Stimulated activated CD8-positive, alpha-beta memory T cell treated with anti-CD3 and anti-CD28 coated beads, Interleukin-12 subunit alpha, Interleukin-12 subunit beta, amount 100 ng/mL, for 1 hour (primary cell): ENCODE measurements around the gene SLC38A1.
"Not testable (repeated sequence)": the region's sequence is repeated elsewhere in the genome, so short reads cannot be mapped to it uniquely, and the experiment has no call there.

Experiments used
- DNase-seq: peaks from one replicate; pipeline ENCODE4 v3.0.0-alpha.2; 2020; ENCODE audit warnings: low read depth

The SLC38A1 gene

GRCh38 chr12:46207644-46208043 is 61.2 kb downstream of the SLC38A1 start:
- DNase-seq = no peak

DNA sequence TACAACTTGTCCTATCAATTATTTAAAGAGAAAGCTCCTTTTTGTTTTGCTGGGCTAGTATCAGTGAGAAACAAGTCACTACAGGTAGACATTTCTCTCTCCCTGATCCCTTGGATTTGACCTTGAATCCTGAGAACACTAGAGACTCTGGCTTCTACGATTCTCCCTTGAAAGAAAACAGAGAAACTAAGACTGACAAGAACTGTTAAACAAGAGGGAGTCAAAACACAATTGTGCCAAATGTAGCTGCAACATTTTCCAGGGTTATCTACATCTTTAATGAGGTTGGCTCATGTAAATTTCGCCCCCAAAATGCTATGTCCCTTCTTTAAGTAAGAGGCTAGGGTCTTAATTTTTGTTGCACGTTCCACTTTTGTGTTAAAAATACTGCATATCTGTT is 62.4 kb downstream of the SLC38A1 start:
- no peak for DNase-seq

GRCh38 chr12:46205294-46205693 is 63.5 kb downstream of the SLC38A1 start:
- DNase-seq = no peak

DNA sequence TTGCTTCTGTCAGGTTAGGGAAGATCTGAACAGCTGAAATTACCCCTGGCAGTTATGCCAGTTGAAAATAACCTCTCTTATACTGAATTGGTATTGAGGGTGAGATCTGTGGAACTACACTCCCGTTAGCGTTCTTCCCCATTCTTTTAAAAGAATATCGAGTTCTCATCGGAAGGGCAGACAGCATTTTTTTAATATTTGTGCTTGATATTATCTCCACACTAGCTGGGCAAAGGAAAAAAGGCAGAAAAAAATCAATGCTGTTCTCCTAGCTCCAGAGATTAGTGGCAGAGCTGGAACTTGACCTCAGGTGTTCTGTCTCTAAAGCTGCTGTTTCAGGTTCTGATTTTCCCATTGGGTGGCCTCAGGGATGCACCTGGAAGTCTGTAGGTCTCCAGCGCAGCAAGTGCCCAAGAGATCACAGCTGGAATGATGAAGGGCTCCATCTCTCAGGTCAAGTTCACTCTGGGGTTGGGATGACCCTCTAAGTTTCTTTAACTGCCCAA is 67.5 kb downstream of the SLC38A1 start:
- no peak for DNase-seq

- no peak for DNase-seq
These were observed 68.3 kb downstream of the SLC38A1 start for GRCh38 chr12:46200551-46200950.

GRCh38 chr12:46198913-46199312 is 69.9 kb downstream of the SLC38A1 start:
- DNase-seq = no peak

- no peak for DNase-seq
These were observed 71.0 kb downstream of the SLC38A1 start for GRCh38 chr12:46197883-46198282.

DNA sequence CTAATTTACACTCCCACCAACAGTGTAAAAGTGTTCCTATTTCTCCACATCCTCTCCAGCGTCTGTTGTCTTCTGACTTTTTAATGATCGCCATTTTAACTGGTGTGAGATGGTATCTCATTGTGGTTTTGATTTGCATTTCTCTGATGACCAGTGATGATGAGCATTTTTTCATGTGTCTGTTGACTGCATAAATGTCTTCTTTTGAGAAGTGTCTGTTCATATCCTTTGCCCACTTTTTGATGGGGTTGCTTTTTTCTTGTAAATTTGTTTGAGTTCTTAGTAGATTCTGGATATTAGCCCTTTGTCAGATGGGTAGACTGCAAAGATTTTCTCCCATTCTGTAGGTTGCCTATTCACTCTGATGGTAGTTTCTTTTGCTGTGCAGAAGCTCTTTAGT is 78.3 kb downstream of the SLC38A1 start:
- DNase-seq = not testable (repeated sequence)

DNA sequence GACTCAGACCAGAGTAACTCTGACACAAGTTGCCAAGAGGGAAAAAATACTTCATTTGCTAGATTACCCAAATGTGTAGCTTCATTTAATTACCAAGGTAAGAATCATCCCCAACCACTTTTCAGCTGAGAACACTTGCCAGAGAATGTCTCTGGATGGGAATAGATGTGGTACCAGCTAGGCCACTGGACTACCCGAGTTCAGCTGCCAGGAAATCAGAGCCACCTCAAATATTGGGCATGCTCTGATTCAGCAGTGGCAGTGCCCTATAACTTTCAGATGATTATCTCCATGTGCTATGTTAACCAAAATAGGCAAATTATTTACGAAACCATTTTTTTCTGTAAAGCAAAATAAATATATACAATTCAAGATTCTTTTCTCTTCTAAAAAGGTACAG is 80.7 kb downstream of the SLC38A1 start:
- DNase-seq = no peak

- no peak for DNase-seq
These were observed 81.8 kb downstream of the SLC38A1 start for GRCh38 chr12:46187023-46187422.

DNA sequence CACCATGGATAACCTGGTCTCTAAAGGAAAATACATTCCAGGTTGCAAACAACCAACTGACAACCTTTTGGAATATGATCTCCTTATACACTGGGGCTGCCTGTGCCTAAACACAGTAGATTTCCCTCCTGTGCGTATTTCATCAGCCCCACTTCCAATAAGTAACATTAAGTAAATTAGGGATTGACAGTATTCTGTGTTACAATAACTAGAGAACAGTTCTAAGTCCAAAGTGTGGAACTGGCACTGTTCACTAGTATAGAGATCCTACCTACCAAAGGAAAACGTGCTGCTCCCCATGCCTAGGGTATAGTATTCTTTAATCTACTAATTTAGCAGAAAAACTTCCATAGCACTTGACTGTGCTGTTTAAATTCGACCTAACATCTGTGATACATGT is 82.8 kb downstream of the SLC38A1 start:
- DNase-seq = no peak

DNA sequence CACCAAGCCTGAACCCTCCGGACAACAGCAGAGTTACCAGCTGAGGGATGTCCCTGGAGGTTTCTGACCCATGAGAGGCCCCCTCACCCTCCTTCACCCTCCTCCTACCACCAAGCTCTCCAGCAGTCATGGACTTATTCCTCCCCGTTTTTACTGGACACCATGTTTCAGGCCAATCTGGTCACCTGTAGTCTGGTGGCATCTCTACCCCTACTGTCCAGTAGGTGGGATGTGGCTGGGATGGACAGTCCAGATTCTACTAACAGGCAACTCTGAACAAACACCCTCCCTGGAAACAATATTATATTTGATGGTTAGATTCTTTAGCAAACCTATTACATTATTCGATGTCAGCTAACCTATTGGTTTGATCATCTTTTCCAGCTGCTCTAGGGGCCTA is 83.2 kb downstream of the SLC38A1 start:
- no peak for DNase-seq

DNA sequence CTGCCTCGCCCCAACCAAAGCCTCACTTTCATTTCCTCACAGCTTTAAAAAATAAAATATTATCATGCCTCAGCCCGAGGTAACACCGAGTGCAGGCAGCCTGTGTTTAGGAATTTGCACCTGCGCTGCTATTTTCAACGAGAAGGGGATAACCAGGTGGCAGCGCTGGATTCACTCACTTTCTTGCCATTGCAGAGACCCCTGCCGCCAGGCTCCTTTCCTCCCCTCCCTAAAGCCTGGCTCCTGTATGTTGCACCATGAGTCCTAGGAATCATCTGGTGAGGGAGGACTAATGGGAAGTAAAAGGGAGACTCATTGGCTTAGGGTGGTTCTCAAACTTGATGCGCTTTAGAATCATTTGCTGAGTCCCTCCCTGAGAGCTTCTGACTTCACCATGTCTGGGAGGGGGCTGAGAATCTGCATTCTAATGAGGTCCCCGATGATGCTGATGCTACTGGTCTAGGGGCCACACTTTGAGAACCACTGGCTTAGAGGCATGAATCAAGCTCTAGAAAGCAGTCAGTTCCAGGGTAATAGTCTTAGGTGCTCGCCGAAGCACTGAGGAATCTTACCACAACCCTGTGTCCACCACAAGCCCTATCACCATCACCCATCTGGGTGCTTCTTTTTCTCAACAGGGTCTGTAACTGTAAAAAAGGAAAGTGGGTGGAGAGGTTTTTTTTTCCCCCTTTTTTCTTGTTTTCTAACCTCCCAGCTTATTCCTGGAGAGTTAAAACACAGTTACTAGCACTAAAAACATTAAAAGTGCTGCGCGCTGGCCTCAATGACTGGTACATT is 83.8 kb downstream of the SLC38A1 start:
- no peak for DNase-seq

- DNase-seq = no peak
These were observed 85.7 kb downstream of the SLC38A1 start for GRCh38 chr12:46183112-46183511.

GRCh38 chr12:46181465-46181864 is 87.4 kb downstream of the SLC38A1 start:
- DNase-seq = no peak

- no peak for DNase-seq
These were observed 89.0 kb downstream of the SLC38A1 start for GRCh38 chr12:46179693-46180452.

- no peak for DNase-seq
These were observed 90.8 kb downstream of the SLC38A1 start for GRCh38 chr12:46177837-46178608.

DNA sequence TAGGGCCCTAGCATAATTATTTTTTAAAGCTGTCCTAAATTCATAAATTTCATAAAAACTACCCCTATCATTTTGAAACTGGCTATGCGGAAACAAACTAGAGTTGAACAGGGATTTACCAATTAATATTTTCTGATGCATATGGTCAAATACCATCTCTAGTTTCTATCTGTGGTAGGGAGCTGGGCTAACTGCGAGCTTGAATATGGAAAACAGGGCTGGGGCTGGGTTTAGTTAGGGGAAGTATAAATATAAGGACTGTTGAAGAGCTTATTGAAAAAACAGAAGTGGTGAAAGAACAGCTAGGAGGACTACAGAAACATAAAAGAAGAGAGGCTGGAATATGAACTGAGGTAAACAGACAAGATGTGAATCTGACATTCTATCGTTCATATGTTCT is 91.8 kb downstream of the SLC38A1 start:
- no peak for DNase-seq

DNA sequence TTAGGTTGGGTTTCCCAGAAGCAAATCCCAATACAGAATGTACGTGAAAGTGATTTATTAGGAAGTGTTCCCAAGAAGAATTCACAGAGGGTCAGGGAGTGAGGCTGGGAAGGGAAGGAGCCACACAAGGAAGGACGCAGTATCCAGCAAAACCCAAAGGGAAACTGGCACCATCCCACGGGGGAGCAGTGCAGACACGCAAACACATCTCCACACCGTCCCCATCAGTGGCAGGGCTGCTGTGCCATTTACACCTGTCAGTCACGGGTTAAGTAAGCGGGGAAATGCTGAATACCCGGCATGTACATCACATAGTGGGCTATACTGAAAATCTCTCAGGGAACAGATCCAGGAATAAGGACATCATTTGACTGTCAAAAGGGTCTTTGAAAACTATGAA is 93.9 kb downstream of the SLC38A1 start:
- no peak for DNase-seq

DNA sequence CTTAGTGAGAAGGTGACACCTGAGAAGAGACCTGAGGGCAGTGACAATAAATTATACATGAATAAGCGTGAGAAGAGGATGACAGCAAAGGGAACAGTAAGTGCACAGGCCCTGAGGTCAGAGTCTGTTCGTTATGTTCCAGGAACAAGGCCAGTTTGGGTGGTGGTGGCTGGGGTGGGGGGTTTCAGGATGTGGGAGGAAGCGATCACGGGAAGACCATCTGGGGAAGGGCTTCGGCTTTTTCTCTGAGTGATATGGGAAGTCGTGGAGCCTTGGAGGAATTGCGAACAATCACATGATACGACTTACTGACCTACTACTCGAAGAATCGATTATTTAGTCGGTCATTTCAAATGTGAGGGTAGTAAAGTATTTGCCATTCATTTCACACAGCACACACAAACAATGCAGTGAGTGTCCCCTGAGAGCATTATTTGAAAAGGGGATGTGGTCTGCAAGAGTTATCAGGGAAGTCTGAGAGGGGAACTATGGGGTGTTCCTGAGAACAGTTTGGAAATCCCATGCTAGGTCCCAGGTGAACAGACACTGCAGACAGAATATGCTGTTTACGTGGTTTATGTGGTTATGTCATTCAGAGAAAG is 94.7 kb downstream of the SLC38A1 start:
- DNase-seq = no peak

DNA sequence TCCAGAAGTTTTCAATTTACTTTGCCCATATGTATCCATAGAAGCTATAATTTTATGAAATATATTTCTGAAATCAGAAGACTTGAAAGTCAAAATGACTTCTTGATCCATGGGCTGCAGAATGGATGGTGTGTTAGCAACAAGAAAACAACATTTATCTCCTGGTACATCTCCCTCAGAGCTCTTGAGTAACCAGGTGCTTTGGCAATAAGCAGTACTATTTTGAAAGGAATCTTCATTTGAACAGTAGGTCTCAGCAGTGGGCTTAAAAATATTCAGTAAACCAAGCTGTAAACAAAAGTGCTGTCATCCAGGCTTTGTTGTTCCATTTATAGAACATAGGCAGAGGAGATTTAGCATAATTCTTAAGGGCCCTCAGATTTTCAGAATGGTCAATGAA is 100.4 kb downstream of the SLC38A1 start:
- no peak for DNase-seq

DNA sequence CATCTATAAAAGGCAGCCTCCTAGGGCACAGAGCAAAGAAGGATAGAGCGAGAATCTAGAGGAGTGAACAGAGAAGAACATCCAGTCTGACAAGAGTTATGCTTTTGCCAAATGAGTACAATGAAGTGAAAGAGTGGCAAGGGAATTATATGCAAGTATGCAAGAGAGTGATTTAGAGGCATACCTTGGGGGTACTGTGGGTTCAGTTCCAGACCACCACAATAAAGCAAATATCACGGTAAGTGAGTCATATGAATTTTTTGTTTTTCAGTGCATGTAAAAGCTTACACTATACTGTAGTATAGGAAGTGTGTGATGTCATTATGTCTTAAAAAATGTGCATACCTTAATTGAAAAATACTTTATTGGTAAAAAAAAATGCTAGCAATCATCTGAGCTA is 101.4 kb downstream of the SLC38A1 start:
- no peak for DNase-seq
